GM23338 (cell line): ENCODE data around the gene GRIN2D. TPM values are rescaled to one million over a fixed set of nuclear protein-coding genes. Genes with fewer than 3 reads are reported as not detected.

Source experiments
- ATAC-seq: fragments of 200-7000 bp; cut with Tn5 transposase; 3 replicates; pipeline ENCODE4 v1.9.1; 2020
- DNase-seq: peaks from one replicate; pipeline ENCODE4 v3.0.0-alpha.2; 2015; ENCODE audit warnings: low spot score
- H2AFZ ChIP-seq: fragments of 200-600 bp; sonication (generic); 2 replicates; pipeline ENCODE4 v1.8.0; 2016; ENCODE audit warnings: antibody characterized with exemption, mild to moderate bottlenecking, moderate library complexity
- H3F3A ChIP-seq: fragments of 200-600 bp; sonication (generic); replicated peaks from 2 replicates; pipeline ENCODE4 v1.8.0; 2017; ENCODE audit warnings: antibody characterized with exemption, mixed run types, low read depth
- H3K27ac ChIP-seq: fragments of 200-600 bp; sonication (generic); 2 replicates; pipeline ENCODE4 v1.6.1; 2016; ENCODE audit warnings: low read depth
- H3K27me3 ChIP-seq: fragments of 200-600 bp; sonication (generic); 2 replicates; pipeline ENCODE4 v1.8.0; 2016; ENCODE audit warnings: mild to moderate bottlenecking, mixed run types, moderate library complexity; ENCODE audit not compliant: insufficient read depth
- H3K36me3 ChIP-seq: fragments of 200-600 bp; sonication (generic); 2 replicates; pipeline ENCODE4 v1.8.0; 2016; ENCODE audit warnings: mild to moderate bottlenecking; ENCODE audit not compliant: insufficient read depth
- H3K4me1 ChIP-seq: fragments of 200-600 bp; sonication (generic); 2 replicates; pipeline ENCODE4 v1.8.0; 2016; ENCODE audit warnings: mild to moderate bottlenecking, moderate library complexity; ENCODE audit not compliant: insufficient read depth
- H3K4me2 ChIP-seq: fragments of 200-600 bp; sonication (generic); 2 replicates; pipeline ENCODE4 v1.7.1; 2017; ENCODE audit warnings: mixed run types
- H3K4me3 ChIP-seq: fragments of 200-600 bp; sonication (generic); 2 replicates; pipeline ENCODE4 v1.6.1; 2016; ENCODE audit warnings: mixed run types
- H3K79me2 ChIP-seq: fragments of 200-600 bp; sonication (generic); replicated peaks from 2 replicates; pipeline ENCODE4 v1.8.0; 2017; ENCODE audit warnings: mild to moderate bottlenecking; ENCODE audit not compliant: insufficient read depth
- H3K9me2 ChIP-seq: fragments of 200-600 bp; sonication (generic); 2 replicates; pipeline ENCODE4 v1.8.0; 2017; ENCODE audit not compliant: insufficient read depth
- H4K20me1 ChIP-seq: fragments of 200-600 bp; sonication (generic); replicated peaks from 2 replicates; pipeline ENCODE4 v1.8.0; 2017; ENCODE audit warnings: mild to moderate bottlenecking; ENCODE audit not compliant: insufficient read depth
- H3K27ac Mint-ChIP-seq: 2 replicates; pipeline ENCODE4 v1.8.0; 2020; ENCODE audit warnings: inconsistent platforms, mild to moderate bottlenecking, moderate library complexity, mixed read lengths
- H3K27me3 Mint-ChIP-seq: 3 replicates; pipeline ENCODE4 v1.8.0; 2022; ENCODE audit warnings: low read depth, mild to moderate bottlenecking, moderate library complexity, mixed read lengths, inconsistent platforms; ENCODE audit not compliant: insufficient read depth, poor library complexity
- H3K36me3 Mint-ChIP-seq: 3 replicates; pipeline ENCODE4 v1.8.0; 2021; ENCODE audit warnings: low read depth, mild to moderate bottlenecking, inconsistent platforms, moderate library complexity, mixed read lengths
- H3K4me1 Mint-ChIP-seq: 3 replicates; pipeline ENCODE4 v1.8.0; 2020; ENCODE audit warnings: mild to moderate bottlenecking, inconsistent platforms, mixed read lengths
- H3K4me3 Mint-ChIP-seq: 3 replicates; pipeline ENCODE4 v1.8.0; 2021; ENCODE audit warnings: moderate library complexity, mild to moderate bottlenecking, inconsistent platforms, mixed read lengths
- H3K9me3 Mint-ChIP-seq: 3 replicates; pipeline ENCODE4 v1.8.0; 2020; ENCODE audit warnings: moderate library complexity, mild to moderate bottlenecking, inconsistent platforms, mixed read lengths
- CREB1 ChIP-seq: fragments of 250-450 bp; sonication (Bioruptor Pico); IDR thresholded peaks from 2 replicates; pipeline ENCODE4 v1.5.0; 2020; ENCODE audit warnings: low read depth, mild to moderate bottlenecking, moderate library complexity
- EZH2 ChIP-seq: fragments of 200-600 bp; sonication (generic); IDR thresholded peaks from one replicate; pipeline ENCODE4 v1.8.0; 2017; ENCODE audit warnings: antibody characterized with exemption, mild to moderate bottlenecking, low read depth; ENCODE audit not compliant: unreplicated experiment
- EZH2phosphoT487 ChIP-seq: fragments of 200-600 bp; sonication (generic); IDR thresholded peaks from one replicate; pipeline ENCODE4 v1.8.1; 2018; ENCODE audit warnings: antibody characterized with exemption; ENCODE audit not compliant: unreplicated experiment
- JUNB ChIP-seq: IDR thresholded peaks from one replicate; pipeline ENCODE4 v1.6.1; 2016; ENCODE audit warnings: antibody characterized with exemption; ENCODE audit not compliant: unreplicated experiment
- NANOG ChIP-seq: IDR thresholded peaks from 2 replicates; pipeline ENCODE4 v1.6.1; 2016; ENCODE audit warnings: antibody characterized with exemption, borderline replicate concordance
- POLR2AphosphoS5 ChIP-seq: IDR thresholded peaks from 2 replicates; pipeline ENCODE4 v1.6.1; 2016; ENCODE audit warnings: antibody characterized with exemption, low read depth
- STAT1 ChIP-seq: IDR thresholded peaks from one replicate; pipeline ENCODE4 v1.6.1; 2016; ENCODE audit warnings: antibody characterized with exemption; ENCODE audit not compliant: unreplicated experiment
- ZNF114 ChIP-seq: fragments of 250-450 bp; sonication (Bioruptor Pico); IDR thresholded peaks from 2 replicates; pipeline ENCODE4 v1.5.0; 2020; ENCODE audit warnings: mild to moderate bottlenecking, moderate library complexity
- ZNF331 ChIP-seq: fragments of 250-450 bp; sonication (Bioruptor Pico); IDR thresholded peaks from 2 replicates; pipeline ENCODE4 v1.5.0; 2020; ENCODE audit warnings: low read depth, mild to moderate bottlenecking, moderate library complexity
- polyA plus RNA-seq: library from polyadenylated mRNA; unstranded; fragments of >200 nt; fragmentation: Nextera tagmentation; extraction: Ambion mirVana; gene quantifications from 2 replicates; pipeline ENCODE4 v1.2.1, GENCODE V29; 2016
- total RNA-seq: library from RNA; depleted of rRNA; stranded (reverse); fragments of >200 nt; shearing (Covaris generic); gene quantifications from 2 replicates; pipeline ENCODE4 v1.2.3, GENCODE V29; 2014
- TF ChIP-seq, protein P1 (sequence below), 2 experiments: fragments of 200-600 bp in 1 of 2; sonication (generic) in 1 of 2; conservative IDR thresholded peaks; 2 replicates each; pipeline versions ENCODE4 v1.5.1 to v1.6.1; 2016 to 2017; ENCODE audit warnings: antibody characterized with exemption in 2 of 2, low read depth in 2 of 2, mild to moderate bottlenecking in 2 of 2, moderate library complexity in 1 of 2
- TF ChIP-seq, protein P2 (sequence below): IDR thresholded peaks from one replicate; pipeline ENCODE4 v1.6.1; 2018; ENCODE audit warnings: antibody characterized with exemption; ENCODE audit not compliant: unreplicated experiment
- TF ChIP-seq, protein P3 (sequence below): IDR thresholded peaks from 2 replicates; pipeline ENCODE4 v1.6.1; 2016; ENCODE audit warnings: antibody characterized with exemption
- TF ChIP-seq, protein P4 (sequence below): fragments of 250-450 bp; sonication (Bioruptor Pico); IDR thresholded peaks from 2 replicates; pipeline ENCODE4 v1.5.0; 2020; ENCODE audit warnings: mild to moderate bottlenecking, moderate library complexity

Gene GRIN2D
- total and polyA plus RNA-seq, 2 experiments from 2014 or later, result 4.4 to 20.0 TPM

DNA sequence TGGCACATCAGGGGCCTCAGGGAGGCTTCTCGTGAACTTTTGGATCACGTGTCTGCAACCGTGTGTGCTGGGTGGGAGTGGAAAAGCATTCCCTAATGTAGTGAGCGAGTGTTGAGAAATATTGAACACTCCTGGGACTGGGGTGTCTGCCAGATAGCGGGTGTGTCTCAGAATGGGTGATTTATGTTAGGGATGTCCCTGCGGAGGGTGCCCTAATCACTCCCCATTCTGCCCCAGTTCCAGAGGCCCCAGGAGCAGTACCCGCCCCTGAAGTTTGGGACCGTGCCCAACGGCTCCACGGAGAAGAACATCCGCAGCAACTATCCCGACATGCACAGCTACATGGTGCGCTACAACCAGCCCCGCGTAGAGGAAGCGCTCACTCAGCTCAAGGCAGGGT, 28.1 kb downstream of the GRIN2D start:
- no peak overlapping the region for H2AFZ ChIP-seq
- DNase-seq, result no peak
- H3K36me3 ChIP-seq, result peaks cover 16% of the 10 kb centered on the region
- no peaks in the 10 kb centered on the region for H3K9me2 ChIP-seq
- Mint-ChIP-seq H3K27ac (no peak overlapping the region), H3K36me3 (peaks cover 19% of the 10 kb centered on the region), H3K9me3 (no peaks in the 10 kb centered on the region), H3K4me3 (no peak overlapping the region), H3K27me3 (peaks cover 18% of the 10 kb centered on the region), H3K4me1 (peaks cover 24% of the 10 kb centered on the region)
- no peaks in the 10 kb centered on the region for H3K27me3 ChIP-seq
- no peaks in the 10 kb centered on the region for H3K79me2 ChIP-seq
- no peak overlapping the region for H3K4me2 ChIP-seq
- H3K27ac ChIP-seq, result no peak overlapping the region
- H4K20me1 ChIP-seq, result no peaks in the 10 kb centered on the region
- TF ChIP-seq EZH2phosphoT487 (no peak), NANOG (no peak), POLR2AphosphoS5 (no peak), EZH2 (no peak), CREB1 (CRISPR knock-in tag) (no peak), STAT1 (no peak), ZNF331 (CRISPR knock-in tag) (no peak), JUNB (no peak), ZNF114 (CRISPR knock-in tag) (no peak)
- TF ChIP-seq, protein P1, sequence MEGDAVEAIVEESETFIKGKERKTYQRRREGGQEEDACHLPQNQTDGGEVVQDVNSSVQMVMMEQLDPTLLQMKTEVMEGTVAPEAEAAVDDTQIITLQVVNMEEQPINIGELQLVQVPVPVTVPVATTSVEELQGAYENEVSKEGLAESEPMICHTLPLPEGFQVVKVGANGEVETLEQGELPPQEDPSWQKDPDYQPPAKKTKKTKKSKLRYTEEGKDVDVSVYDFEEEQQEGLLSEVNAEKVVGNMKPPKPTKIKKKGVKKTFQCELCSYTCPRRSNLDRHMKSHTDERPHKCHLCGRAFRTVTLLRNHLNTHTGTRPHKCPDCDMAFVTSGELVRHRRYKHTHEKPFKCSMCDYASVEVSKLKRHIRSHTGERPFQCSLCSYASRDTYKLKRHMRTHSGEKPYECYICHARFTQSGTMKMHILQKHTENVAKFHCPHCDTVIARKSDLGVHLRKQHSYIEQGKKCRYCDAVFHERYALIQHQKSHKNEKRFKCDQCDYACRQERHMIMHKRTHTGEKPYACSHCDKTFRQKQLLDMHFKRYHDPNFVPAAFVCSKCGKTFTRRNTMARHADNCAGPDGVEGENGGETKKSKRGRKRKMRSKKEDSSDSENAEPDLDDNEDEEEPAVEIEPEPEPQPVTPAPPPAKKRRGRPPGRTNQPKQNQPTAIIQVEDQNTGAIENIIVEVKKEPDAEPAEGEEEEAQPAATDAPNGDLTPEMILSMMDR (conservative IDR thresholded peaks at IDR 0.05; ENCODE audit: low read depth in 2 of 2), result no peak
- TF ChIP-seq, protein P2, sequence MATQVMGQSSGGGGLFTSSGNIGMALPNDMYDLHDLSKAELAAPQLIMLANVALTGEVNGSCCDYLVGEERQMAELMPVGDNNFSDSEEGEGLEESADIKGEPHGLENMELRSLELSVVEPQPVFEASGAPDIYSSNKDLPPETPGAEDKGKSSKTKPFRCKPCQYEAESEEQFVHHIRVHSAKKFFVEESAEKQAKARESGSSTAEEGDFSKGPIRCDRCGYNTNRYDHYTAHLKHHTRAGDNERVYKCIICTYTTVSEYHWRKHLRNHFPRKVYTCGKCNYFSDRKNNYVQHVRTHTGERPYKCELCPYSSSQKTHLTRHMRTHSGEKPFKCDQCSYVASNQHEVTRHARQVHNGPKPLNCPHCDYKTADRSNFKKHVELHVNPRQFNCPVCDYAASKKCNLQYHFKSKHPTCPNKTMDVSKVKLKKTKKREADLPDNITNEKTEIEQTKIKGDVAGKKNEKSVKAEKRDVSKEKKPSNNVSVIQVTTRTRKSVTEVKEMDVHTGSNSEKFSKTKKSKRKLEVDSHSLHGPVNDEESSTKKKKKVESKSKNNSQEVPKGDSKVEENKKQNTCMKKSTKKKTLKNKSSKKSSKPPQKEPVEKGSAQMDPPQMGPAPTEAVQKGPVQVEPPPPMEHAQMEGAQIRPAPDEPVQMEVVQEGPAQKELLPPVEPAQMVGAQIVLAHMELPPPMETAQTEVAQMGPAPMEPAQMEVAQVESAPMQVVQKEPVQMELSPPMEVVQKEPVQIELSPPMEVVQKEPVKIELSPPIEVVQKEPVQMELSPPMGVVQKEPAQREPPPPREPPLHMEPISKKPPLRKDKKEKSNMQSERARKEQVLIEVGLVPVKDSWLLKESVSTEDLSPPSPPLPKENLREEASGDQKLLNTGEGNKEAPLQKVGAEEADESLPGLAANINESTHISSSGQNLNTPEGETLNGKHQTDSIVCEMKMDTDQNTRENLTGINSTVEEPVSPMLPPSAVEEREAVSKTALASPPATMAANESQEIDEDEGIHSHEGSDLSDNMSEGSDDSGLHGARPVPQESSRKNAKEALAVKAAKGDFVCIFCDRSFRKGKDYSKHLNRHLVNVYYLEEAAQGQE, result no peak
- TF ChIP-seq, protein P3, sequence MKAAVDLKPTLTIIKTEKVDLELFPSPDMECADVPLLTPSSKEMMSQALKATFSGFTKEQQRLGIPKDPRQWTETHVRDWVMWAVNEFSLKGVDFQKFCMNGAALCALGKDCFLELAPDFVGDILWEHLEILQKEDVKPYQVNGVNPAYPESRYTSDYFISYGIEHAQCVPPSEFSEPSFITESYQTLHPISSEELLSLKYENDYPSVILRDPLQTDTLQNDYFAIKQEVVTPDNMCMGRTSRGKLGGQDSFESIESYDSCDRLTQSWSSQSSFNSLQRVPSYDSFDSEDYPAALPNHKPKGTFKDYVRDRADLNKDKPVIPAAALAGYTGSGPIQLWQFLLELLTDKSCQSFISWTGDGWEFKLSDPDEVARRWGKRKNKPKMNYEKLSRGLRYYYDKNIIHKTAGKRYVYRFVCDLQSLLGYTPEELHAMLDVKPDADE, result no peak
- TF ChIP-seq, protein P4, sequence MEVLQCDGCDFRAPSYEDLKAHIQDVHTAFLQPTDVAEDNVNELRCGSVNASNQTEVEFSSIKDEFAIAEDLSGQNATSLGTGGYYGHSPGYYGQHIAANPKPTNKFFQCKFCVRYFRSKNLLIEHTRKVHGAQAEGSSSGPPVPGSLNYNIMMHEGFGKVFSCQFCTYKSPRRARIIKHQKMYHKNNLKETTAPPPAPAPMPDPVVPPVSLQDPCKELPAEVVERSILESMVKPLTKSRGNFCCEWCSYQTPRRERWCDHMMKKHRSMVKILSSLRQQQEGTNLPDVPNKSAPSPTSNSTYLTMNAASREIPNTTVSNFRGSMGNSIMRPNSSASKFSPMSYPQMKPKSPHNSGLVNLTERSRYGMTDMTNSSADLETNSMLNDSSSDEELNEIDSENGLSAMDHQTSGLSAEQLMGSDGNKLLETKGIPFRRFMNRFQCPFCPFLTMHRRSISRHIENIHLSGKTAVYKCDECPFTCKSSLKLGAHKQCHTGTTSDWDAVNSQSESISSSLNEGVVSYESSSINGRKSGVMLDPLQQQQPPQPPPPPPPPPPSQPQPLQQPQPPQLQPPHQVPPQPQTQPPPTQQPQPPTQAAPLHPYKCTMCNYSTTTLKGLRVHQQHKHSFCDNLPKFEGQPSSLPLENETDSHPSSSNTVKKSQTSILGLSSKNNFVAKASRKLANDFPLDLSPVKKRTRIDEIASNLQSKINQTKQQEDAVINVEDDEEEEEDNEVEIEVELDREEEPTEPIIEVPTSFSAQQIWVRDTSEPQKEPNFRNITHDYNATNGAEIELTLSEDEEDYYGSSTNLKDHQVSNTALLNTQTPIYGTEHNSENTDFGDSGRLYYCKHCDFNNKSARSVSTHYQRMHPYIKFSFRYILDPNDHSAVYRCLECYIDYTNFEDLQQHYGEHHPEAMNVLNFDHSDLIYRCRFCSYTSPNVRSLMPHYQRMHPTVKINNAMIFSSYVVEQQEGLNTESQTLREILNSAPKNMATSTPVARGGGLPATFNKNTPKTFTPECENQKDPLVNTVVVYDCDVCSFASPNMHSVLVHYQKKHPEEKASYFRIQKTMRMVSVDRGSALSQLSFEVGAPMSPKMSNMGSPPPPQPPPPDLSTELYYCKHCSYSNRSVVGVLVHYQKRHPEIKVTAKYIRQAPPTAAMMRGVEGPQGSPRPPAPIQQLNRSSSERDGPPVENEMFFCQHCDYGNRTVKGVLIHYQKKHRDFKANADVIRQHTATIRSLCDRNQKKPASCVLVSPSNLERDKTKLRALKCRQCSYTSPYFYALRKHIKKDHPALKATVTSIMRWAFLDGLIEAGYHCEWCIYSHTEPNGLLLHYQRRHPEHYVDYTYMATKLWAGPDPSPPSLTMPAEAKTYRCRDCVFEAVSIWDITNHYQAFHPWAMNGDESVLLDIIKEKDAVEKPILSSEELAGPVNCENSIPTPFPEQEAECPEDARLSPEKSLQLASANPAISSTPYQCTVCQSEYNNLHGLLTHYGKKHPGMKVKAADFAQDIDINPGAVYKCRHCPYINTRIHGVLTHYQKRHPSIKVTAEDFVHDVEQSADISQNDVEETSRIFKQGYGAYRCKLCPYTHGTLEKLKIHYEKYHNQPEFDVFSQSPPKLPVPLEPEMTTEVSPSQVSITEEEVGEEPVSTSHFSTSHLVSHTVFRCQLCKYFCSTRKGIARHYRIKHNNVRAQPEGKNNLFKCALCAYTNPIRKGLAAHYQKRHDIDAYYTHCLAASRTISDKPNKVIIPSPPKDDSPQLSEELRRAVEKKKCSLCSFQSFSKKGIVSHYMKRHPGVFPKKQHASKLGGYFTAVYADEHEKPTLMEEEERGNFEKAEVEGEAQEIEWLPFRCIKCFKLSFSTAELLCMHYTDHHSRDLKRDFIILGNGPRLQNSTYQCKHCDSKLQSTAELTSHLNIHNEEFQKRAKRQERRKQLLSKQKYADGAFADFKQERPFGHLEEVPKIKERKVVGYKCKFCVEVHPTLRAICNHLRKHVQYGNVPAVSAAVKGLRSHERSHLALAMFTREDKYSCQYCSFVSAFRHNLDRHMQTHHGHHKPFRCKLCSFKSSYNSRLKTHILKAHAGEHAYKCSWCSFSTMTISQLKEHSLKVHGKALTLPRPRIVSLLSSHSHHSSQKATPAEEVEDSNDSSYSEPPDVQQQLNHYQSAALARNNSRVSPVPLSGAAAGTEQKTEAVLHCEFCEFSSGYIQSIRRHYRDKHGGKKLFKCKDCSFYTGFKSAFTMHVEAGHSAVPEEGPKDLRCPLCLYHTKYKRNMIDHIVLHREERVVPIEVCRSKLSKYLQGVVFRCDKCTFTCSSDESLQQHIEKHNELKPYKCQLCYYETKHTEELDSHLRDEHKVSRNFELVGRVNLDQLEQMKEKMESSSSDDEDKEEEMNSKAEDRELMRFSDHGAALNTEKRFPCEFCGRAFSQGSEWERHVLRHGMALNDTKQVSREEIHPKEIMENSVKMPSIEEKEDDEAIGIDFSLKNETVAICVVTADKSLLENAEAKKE (CRISPR knock-in tag), result no peak
- H3K4me3 ChIP-seq, result no peak overlapping the region
- H3F3A ChIP-seq, result 0 out of 2 replicates have a peak, but pooled peaks cover 5% of the 10 kb centered on the region
- H3K4me1 ChIP-seq, result peaks cover 4% of the 10 kb centered on the region
- ATAC-seq, result no peak
